DMS114 treated with DMSO at 0.1 percent for 48 hours (cell line): ENCODE measurements around the gene OR7A10.

Experiments used
- DNase-seq: peaks from one replicate; lab custom pipeline; 2025; ENCODE audit not compliant: unreplicated experiment; lab: John Stamatoyannopoulos, UW

OR7A10 gene

GRCh38 chr19:14848822-14849221 is at the start of gene OR7A10:
TSS of gene OR7A10 (minus strand) at chr19:14848922. CDS start at chr19:14841877, 7,045 bp downstream.
- DNase-seq = no peak

DNA sequence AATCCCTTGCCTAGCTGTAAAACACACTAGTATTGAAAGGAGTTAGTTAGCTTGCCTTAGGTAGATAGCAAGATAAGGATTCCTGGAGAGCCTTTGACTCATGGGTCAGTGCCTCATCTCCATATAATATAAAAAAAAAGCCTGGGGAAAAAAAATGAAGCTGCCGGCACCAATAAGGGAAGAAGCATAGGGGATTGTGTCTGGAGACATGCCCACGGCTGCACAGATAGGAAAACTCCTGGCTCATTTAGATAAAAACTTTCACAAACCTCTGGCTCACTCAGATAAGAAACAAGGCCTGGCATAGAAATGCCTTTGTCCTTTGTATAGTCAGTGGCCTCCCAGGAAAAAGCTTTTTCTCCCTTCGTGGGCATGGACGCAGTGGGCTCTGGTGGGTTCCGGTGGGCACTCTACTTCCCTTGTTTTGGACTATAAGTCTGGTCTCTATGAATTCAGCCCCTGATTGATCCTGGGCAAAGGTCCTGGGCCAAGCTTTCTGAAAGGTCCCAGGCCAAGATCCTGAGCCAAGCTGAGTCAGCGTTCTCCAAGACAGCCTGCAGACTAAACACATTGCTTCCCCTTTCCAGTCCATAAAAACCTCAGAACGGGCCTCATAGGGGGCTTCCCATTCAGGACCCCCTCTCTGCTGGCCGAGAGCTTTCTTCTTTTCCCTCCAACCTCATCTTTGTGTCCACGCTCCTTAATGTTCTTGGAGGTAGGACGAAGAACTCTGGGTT is 42.1 kb upstream of the OR7A10 start:
- no peak for DNase-seq

DNA sequence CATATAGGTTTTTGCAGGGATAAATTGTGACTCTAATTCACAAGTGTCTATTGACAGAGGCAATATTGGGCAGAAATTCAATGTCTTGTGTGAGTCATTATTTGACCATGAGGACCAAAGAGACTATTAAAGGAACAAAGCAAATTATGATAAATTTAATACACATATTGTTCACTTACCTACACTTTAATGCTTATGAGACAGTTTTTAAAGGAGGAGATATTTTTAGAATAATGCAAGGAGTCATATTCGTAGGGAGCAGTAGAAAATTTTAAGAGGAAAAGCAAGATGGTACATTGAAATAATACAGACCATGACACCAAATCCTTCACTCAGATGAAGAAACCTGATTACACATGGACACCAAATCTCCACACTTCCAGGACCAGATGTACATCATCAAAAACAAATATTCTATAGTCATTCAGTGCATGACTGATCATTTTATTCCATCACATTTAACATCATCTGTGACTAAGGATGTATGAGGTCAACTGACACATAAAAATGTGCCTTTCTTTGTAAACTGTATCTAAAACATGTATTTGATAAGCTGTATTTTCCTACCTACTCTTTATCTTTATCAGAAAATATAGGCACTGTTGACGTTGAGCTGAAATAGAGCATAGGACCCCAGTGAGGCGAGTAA is 41.4 kb upstream of the OR7A10 start:
- no peak for DNase-seq

GRCh38 chr19:14886032-14886431 is 37.3 kb upstream of the OR7A10 start, which contains the start of gene OR7A17:
TSS of gene OR7A17 (minus strand) at chr19:14886132. CDS start at chr19:14881355, 4,777 bp downstream.
- DNase-seq = no peak

GRCh38 chr19:14871619-14872230 is 23.0 kb upstream of the OR7A10 start:
- DNase-seq = peak; percentile 5

DNA sequence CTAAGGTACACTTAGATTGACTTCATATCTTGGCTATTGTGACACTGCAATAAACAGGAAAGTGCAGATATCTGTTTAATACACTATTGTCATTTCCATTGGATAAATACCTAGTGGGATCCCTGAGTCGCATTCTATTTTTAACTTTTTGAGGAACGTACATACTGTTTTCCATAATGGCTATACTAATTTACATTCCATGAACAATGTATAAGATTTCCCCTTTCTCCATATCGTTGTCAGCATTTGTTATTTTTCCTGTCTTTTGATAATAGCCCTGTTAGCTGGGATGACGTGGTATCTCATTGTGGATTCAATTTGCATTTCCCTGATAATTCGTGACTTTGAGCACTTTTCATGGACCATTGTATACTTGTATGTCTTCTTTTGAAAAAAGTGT is 19.8 kb upstream of the OR7A10 start:
- DNase-seq = no peak

GRCh38 chr19:14843578-14843977 is 5.1 kb downstream of the OR7A10 start:
- no peak for DNase-seq

GRCh38 chr19:14843169-14843568 is 5.6 kb downstream of the OR7A10 start:
- DNase-seq = no peak

DNA sequence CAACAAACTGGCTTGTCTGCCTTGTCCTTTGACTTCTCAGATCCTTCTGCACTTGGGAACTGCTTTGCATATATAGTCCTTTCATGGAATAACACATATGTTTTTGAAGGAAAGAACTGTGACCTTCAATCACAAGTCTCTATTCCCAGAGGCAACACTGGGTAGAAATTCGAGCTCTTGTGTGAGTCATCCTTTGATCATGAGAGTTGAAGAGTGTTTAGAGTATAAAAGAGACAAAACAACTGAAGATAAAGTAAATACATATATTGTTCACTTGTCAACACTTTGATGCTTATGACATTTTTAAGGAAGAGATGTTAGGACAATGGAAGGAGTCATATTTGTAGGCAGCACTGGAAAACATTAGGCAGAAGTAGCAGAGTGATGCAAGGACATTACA is 8.5 kb downstream of the OR7A10 start:
- no peak for DNase-seq

DNA sequence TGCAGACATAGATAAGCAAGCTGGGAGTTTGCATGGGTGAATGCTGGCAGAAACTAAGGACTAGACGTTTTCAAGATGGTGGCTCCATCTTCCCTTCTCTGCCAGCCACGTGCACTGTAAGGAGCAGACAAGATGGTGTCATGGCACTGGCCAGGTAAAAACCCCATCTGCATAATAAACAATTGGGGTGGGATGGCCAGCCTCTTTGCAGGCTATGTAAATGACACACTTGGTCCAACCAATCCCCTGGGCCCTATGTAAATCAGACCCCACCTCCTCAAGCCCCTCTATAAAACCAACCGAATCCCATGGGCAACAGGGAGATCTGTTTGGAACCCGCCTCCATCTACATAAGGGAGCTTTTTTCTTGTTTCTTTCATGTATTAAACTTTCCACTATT is 11.3 kb downstream of the OR7A10 start:
- no peak for DNase-seq

GRCh38 chr19:14835011-14835410 is 13.7 kb downstream of the OR7A10 start, which contains the start of the genes OR7A5 and OR7C1:
TSS of gene OR7A5 (minus strand) at chr19:14835185. CDS start at chr19:14828241, 6,944 bp downstream.
TSS of gene OR7C1 (minus strand) at chr19:14835185. CDS start at chr19:14800136, 35,049 bp downstream.
- DNase-seq = no peak

DNA sequence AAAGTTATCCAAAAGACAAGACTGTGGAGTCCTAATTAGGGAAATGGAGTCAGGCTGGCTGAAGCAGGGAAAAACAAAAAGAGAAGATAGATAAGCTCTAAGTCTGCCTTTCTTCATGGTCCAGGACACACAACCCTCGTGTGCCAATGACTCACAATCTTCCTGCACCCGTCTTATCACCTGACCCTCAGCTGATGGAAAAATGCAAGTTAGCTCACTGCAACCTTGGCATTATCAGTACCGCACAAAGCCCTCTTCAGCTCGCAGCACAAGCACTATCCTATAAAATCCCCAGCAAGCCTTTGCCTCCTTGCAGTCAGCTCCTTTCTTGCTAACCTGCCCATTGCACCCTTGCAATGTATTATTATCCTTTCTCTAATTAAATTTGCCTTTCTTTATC is 18.0 kb downstream of the OR7A10 start:
- DNase-seq = no peak

DNA sequence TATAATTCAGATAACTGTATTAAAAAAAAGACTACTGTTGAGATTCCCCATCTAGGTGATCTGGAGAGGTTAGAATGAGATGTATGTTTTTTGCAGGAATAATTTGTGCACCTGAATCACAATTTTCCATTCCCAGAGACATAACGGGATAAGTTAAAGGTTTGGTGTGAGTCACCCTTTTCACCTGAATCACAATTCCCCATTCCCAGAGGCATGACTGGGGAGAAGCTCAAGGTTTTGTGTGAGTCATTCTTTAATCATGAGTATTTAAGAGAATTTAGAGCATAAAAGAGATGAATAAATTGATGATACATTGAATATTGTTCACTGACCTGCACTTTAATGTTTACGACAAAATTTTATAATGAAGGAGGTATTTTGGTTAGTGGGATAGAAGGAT is 22.7 kb downstream of the OR7A10 start:
- DNase-seq = no peak

- no peak for DNase-seq
Measured at GRCh38 chr19:14821937-14822336, 26.8 kb downstream of the OR7A10 start.

DNA sequence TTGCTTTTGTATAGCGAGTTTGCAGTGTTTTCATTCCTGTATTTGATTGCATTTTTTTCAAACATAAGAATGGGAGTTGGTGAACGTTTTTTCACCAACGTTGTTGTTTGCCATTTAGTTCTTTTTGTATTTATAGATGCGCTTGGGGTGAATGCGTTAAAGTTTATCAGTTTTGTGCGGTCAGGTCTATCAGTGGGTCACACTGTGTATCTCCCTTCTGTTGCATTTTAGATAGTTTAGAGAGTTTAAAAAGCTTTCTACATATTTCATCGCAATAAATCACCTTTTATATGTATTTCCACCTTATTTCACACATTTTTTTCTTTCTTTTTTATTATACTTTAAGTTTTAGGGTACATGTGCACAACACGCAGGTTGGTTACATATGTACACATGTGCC is 30.1 kb downstream of the OR7A10 start:
- no peak for DNase-seq

- no peak for DNase-seq
Measured at GRCh38 chr19:14817052-14817451, 31.7 kb downstream of the OR7A10 start.

GRCh38 chr19:14814982-14815652 is 33.6 kb downstream of the OR7A10 start:
- no peak for DNase-seq

DNA sequence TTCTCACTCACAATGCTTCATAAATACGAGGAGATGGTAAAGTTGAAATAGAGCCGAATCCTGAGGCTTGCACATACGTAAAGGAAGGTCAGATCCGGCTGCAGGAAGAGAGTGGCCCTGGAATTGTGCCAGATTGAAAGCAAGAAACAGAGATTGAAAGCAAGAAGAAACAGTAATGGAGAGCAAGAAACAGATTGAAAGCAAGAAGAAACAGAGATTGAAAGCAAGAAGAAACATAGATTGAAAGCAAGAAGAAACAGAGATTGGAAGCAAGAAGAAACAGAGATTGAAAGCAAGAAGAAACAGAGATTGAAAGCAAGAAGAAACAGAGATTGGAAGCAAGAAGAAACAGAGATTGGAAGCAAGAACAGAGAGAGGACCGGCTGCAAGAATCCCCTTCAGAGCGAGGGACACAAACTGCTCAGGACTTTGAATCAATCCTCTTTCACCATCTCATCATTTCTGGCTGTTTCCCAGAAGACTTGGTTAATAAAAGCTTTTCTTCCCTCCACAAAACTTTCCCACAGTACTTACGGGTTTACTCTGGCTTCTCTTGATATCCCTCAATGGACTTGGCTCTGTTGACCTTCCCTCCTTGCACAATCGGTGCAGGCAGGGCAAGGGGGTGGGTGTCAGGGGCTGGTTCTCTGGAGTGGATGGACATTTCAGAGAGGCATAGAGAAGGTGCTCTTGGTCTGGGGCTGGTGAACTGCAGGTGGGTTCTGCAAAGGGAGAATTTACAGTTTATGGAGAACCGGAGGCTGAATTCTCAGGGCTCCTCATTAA is 39.3 kb downstream of the OR7A10 start:
- DNase-seq = no peak

DNA sequence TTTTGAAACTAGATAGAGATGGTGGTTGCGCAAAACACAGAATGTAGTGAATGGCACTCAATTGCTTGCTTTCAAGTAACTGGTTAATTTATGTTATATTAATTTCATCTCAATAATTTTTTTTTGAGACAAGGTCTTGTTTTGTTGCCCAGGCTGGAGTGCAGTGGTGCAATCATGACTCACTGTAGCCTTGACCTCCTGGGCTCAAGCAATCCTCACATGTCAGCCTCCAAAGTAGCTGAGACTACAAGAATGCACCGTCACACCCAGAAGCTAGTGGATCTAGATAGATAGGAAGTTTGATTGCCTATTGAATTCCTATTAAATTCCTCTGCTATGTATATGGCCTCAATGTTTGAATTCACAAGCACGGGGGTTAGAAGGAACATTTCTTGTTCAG is 44.0 kb downstream of the OR7A10 start:
- no peak for DNase-seq

GRCh38 chr19:14798760-14799159 is 50.0 kb downstream of the OR7A10 start:
- DNase-seq = no peak

GRCh38 chr19:14796021-14796420 is 52.7 kb downstream of the OR7A10 start:
- no peak for DNase-seq
